Activated naive CD4-positive, alpha-beta T cell treated with anti-CD3 and anti-CD28 coated beads for 36 hours (primary cell): ENCODE data around the gene OR10A2. TPM values are rescaled to one million over a fixed set of nuclear protein-coding genes. Genes with fewer than 3 reads are reported as not detected.

Experiments
- total RNA-seq, 2 experiments: library from RNA; stranded (reverse); gene quantifications; one replicate each; pipeline ENCODE4 v1.2.3, GENCODE V29; 2021

The OR10A2 gene
- total RNA-seq, 2 experiments from 2014 or later = not detected

Other genes with a start within 250 kb of the OR10A2 start
- gene TPP1, start 243.6 kb upstream of the OR10A2 start, total RNA-seq = 10 to 100 TPM; 25.7 to 28.5 TPM
- under 1 TPM; 0.79 to 0.88 TPM for gene DCHS1, start 207.2 kb upstream of the OR10A2 start, total RNA-seq
- gene MRPL17, start 179.7 kb upstream of the OR10A2 start, total RNA-seq = 100 to 1,000 TPM in 1 of 2 experiments, 10 to 100 TPM in 1; 99.7 to 102 TPM
- gene OR2AG2, start 91.1 kb upstream of the OR10A2 start, total RNA-seq = under 1 TPM in 1 of 2 experiments, not detected in 1; 0.05 TPM
- gene OR2AG1, start 80.0 kb upstream of the OR10A2 start, total RNA-seq = not detected
- gene OR6A2, start 63.4 kb upstream of the OR10A2 start, total RNA-seq = under 1 TPM in 1 of 2 experiments, not detected in 1; 0.05 TPM
- gene OR10A5, start 17.4 kb upstream of the OR10A2 start, total RNA-seq = not detected
- not detected for gene OR10A4, start 13.6 kb downstream of the OR10A2 start, total RNA-seq
- gene OR2D2, start 29.4 kb downstream of the OR10A2 start, total RNA-seq = not detected
- gene OR2D3, start 57.9 kb downstream of the OR10A2 start, total RNA-seq = not detected
- 1 to 10 TPM in 1 of 2 experiments, under 1 TPM in 1; 0.99 to 1.1 TPM for gene ZNF215, start 63.4 kb downstream of the OR10A2 start, total RNA-seq
- gene ZNF214, start 157.3 kb downstream of the OR10A2 start, total RNA-seq = not detected
- not detected for gene NLRP14, start 157.4 kb downstream of the OR10A2 start, total RNA-seq
- not detected for gene RBMXL2, start 225.9 kb downstream of the OR10A2 start, total RNA-seq